ENCODE results near the gene HAND2. TPM values are rescaled to one million over a fixed set of nuclear protein-coding genes. Genes with fewer than 3 reads are reported as not detected.

The HAND2 gene
- total and polyA plus RNA-seq, 10 donors: 0.80 to 6.3 (median 1.8) TPM

DNA sequence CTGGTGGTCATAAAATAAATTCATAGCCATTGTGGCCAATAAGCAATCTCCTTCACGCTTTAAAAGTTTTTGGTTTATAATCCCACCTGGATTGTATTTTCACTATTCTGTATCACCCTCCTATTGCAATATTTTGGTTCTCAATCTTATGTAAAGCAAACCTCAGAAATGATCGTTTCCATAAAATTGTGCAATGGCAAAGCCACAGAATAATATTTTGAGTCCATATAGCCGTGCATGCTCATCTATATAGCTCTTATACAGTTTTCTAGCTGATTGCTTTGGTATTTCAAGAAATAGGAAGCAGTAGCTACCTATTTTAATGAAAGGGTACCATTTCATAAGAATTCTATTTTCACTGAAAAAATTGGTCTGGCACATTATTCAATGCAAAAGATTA, 10.0 kb upstream of the HAND2 start:
- WGBS, 5 donors: 45 to 75% (median 62%) methylated on average over 3 of the region's 3 CpGs
- Histone ChIP-seq H3K4me3 (no peak overlapping the region), H3K9me3 (no peaks in the 10 kb centered on the region), H3K27me3 (replicated peaks in 1 of 7) (peaks cover 0 to 98% (median 71%) of the 10 kb centered on the region in 7 donors), H3K36me3 (no peaks in the 10 kb centered on the region), H3K4me1 (peaks cover 13 to 22% (median 19%) of the 10 kb centered on the region in 6 donors), H3K27ac (no peak overlapping the region)
- intact Hi-C loops (cut with DNase I; ENCODE audit: low total_unique reads): no loop called here
- DNase-seq: no peak
- TF ChIP-seq POLR2AphosphoS5 (IDR thresholded peaks at IDR 0.05): no peak
- TF ChIP-seq POLR2A (IDR thresholded peaks at IDR 0.05): no peak
- TF ChIP-seq, protein P1, sequence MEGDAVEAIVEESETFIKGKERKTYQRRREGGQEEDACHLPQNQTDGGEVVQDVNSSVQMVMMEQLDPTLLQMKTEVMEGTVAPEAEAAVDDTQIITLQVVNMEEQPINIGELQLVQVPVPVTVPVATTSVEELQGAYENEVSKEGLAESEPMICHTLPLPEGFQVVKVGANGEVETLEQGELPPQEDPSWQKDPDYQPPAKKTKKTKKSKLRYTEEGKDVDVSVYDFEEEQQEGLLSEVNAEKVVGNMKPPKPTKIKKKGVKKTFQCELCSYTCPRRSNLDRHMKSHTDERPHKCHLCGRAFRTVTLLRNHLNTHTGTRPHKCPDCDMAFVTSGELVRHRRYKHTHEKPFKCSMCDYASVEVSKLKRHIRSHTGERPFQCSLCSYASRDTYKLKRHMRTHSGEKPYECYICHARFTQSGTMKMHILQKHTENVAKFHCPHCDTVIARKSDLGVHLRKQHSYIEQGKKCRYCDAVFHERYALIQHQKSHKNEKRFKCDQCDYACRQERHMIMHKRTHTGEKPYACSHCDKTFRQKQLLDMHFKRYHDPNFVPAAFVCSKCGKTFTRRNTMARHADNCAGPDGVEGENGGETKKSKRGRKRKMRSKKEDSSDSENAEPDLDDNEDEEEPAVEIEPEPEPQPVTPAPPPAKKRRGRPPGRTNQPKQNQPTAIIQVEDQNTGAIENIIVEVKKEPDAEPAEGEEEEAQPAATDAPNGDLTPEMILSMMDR (IDR thresholded peaks at IDR 0.05 in 8 of 11, conservative IDR thresholded peaks at IDR 0.05 in 3 of 11): no peak

GRCh38 chr4:173538909-173539445, 8.9 kb upstream of the HAND2 start:
- Histone ChIP-seq H3K4me3 (peak overlapping the region; percentile 20 to 68 (median 38)), H3K4me1 (peaks cover 13 to 22% (median 19%) of the 10 kb centered on the region in 6 donors), H3K9me3 (no peaks in the 10 kb centered on the region), H3K27ac (peak overlapping the region in 1 of 8 donors; percentile 5), H3K27me3 (replicated peaks in 1 of 7) (peaks cover 0 to 99% (median 77%) of the 10 kb centered on the region in 7 donors), H3K36me3 (no peaks in the 10 kb centered on the region)
- TF ChIP-seq POLR2AphosphoS5 (IDR thresholded peaks at IDR 0.05) (no peak), POLR2A (IDR thresholded peaks at IDR 0.05) (no peak)
- TF ChIP-seq, protein P1 (IDR thresholded peaks at IDR 0.05 in 8 of 11, conservative IDR thresholded peaks at IDR 0.05 in 3 of 11): no peak
- intact Hi-C loops (cut with DNase I; ENCODE audit: low total_unique reads): no loop called here
- DNase-seq: no peak
- WGBS, 5 donors: 7 to 12% (median 10%) methylated on average over 15 of the region's 15 CpGs

GRCh38 chr4:173538148-173538908, 8.3 kb upstream of the HAND2 start:
- Histone ChIP-seq H3K27me3 (replicated peaks in 1 of 7) (peaks cover 0 to 99% (median 80%) of the 10 kb centered on the region in 7 donors), H3K9me3 (no peaks in the 10 kb centered on the region), H3K4me3 (peak overlapping the region; percentile 20 to 68 (median 38)), H3K4me1 (peaks cover 13 to 22% (median 19%) of the 10 kb centered on the region in 6 donors), H3K27ac (peak overlapping the region in 1 of 8 donors; percentile 5), H3K36me3 (no peaks in the 10 kb centered on the region)
- 3 to 11% (median 6%) methylated on average over 42 to 60 of the region's 60 CpGs for WGBS, 5 donors
- intact Hi-C loops (cut with DNase I; ENCODE audit: low total_unique reads): no loop called here
- TF ChIP-seq POLR2A (IDR thresholded peaks at IDR 0.05) (no peak), POLR2AphosphoS5 (IDR thresholded peaks at IDR 0.05) (peak in 2 of 3 donors; percentile 41 to 48)
- TF ChIP-seq, protein P1 (IDR thresholded peaks at IDR 0.05 in 8 of 11, conservative IDR thresholded peaks at IDR 0.05 in 3 of 11): no peak
- DNase-seq: peak; percentile 82

DNA sequence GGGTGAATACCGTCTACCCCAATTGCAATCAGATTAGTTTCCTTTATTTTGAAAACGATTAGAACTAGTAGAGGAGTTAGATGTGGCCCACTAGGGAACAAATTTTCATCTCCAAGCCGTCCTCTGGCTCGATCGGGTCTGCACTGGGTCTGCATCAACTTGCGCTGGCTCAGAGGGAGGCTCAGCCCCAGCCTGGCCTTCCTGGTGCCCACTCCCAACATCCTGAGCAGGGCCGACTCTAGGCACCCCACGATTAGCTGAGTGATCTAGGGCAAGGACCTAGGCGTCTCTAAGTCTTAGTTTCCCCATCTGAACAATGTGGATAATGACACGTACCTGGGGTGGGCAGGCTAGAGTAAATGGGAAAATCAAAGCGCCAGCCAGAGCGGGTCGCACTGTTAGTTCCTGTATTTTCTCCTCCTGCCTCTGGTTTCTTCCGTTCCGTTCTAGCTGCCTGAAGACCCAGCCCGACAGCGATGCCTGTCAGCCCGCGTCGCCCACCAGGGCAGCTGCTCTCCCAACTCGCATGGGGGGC, 7.7 kb upstream of the HAND2 start:
- TF ChIP-seq POLR2AphosphoS5 (IDR thresholded peaks at IDR 0.05): no peak
- TF ChIP-seq, protein P1 (IDR thresholded peaks at IDR 0.05 in 8 of 11, conservative IDR thresholded peaks at IDR 0.05 in 3 of 11): no peak
- no peak for TF ChIP-seq POLR2A (IDR thresholded peaks at IDR 0.05)
- no peaks in the 10 kb centered on the region for H3K36me3 ChIP-seq
- DNase-seq: no peak
- 13 to 21% (median 18%) methylated on average over 18 to 21 of the region's 21 CpGs for WGBS, 5 donors
- peak overlapping the region; percentile 9 to 68 (median 38) for H3K4me3 ChIP-seq
- H3K27ac ChIP-seq: no peak overlapping the region
- peaks cover 0 to 99% (median 86%) of the 10 kb centered on the region in 7 donors for H3K27me3 ChIP-seq (replicated peaks in 1 of 7)
- H3K9me3 ChIP-seq: no peaks in the 10 kb centered on the region
- H3K4me1 ChIP-seq: peaks cover 13 to 22% (median 19%) of the 10 kb centered on the region in 6 donors
- intact Hi-C loops (cut with DNase I; ENCODE audit: low total_unique reads): no loop called here
